Measurements from ENCODE around the gene KIAA1755.

KIAA1755 gene, protein sequence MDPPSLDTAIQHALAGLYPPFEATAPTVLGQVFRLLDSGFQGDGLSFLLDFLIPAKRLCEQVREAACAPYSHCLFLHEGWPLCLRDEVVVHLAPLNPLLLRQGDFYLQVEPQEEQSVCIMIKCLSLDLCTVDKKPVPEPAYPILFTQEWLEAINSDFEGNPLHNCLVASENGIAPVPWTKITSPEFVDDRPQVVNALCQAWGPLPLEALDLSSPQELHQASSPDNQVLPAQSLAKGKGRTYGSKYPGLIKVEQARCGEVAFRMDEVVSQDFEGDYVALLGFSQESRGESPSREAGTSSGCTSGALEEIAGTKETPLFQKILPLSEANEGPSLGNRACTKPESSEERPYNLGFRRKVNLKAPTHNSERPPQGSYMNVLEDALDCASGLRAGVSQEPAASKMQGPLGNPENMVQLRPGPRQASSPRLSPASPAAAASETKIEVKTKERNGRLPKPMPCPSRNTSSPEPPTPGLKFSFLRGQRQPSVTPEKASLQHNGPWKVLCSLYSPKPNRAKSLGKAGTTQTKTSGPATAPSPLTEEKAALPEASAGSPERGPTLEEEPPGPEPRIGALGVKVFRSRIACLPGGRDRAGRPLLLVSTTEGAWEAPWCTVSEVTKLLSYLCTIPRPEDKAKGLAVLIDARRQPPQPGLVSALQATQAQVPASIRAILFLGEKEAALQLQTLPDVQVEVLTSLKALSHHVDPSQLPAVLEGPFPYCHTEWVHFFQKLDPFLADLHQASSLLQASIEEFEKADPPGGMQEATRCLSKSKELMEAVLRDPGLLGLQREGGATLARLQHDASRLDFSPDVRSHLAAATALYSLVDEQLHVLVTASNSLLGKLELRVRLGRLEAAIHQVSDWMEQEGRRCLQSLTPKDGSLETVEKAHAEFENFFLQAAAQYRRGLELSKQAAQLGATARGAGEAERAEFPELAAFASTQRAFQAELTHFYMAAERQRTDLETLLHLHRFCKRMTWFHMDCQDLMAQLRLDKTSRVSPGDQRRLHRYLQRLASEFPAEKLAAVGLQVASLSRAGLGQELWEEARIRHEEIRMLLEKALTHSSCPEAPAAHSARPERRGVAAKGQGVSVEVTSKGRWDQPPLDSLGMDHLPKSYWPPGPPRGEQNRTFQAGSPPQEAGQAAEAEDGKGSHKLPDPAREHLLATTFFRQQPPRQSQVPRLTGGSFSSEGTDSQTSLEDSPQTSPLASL

GRCh38 chr20:38260378-38261053 lies at the start of gene KIAA1755:
TSS of gene KIAA1755 (minus strand) at chr20:38260735. CDS start at chr20:38260500, 235 bp downstream.
- no peak for DNase-seq

GRCh38 chr20:38308447-38308846 lies 47.9 kb upstream of the KIAA1755 start:
- DNase-seq, result no peak

DNA sequence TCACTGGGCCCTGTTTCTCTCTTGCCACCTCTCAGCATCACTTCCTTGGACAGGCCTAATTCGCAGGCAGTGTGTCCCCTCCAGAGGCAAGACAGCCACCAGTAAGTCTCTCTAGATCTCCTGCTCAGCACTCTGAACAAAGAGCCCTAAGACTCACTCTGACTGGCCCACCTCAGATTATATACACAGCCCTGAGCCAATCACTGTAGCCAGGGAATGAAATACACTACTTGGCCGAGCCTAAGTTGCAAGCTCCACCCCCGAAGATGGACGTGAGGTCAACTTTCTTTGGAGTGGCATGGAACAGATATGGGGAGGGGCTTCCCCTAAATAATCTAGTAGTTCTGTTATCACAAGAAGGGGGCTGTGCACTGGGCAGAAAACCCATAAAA lies 47.5 kb upstream of the KIAA1755 start:
- DNase-seq, result no peak

GRCh38 chr20:38307371-38308046 lies 47.0 kb upstream of the KIAA1755 start:
- DNase-seq, result no peak

- DNase-seq, result no peak
Observed at GRCh38 chr20:38306379-38306778, 45.8 kb upstream of the KIAA1755 start.

DNA sequence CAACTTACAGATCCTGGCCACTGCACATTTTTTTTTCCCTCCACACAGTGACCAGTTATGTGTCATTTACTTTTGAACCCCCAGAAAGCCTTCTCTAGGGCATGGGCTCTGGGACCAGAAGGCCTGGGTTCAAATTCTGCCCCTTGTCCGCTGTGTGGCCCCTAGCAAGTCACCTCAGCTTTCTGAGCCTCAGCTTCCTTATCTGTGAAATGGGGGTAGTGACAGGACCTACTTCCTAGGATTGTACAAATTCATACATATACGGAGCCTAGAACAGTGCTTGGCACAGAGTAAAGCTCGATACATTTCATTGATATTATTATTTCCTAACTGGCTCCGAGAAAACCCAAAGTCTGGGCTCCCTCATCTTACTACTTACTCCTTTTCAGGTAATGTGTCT lies 45.0 kb upstream of the KIAA1755 start:
- no peak for DNase-seq

GRCh38 chr20:38304845-38305447 lies 44.4 kb upstream of the KIAA1755 start:
- DNase-seq, result no peak

DNA sequence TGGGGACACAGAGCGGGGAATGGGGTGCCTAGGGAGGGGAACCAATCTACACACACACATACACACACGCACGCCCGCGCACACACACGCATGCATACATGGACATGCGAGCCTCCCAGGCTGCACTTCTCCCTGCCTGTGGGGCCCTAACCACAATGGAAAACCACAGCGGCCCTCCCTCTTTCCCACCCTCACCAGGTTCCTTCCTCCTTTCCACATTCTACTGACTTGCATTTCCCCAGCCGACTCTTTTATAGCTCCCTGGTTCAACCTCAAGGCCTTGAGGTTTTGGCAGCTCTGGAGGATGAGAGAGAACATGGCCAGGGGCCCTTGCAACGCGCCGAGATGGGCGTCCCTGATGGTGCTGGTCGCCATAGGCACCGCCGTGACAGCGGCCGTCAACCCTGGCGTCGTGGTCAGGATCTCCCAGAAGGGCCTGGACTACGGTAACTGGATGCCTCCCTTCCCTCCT lies 43.4 kb upstream of the KIAA1755 start, which contains the start of gene BPI:
Gene BPI, plus strand, starts transcription at position 249 of the 472 bp plus-strand sequence. Its CDS starts 68 bp downstream, at position 317.
- DNase-seq, result no peak

GRCh38 chr20:38302786-38303185 lies 42.3 kb upstream of the KIAA1755 start:
- no peak for DNase-seq

DNA sequence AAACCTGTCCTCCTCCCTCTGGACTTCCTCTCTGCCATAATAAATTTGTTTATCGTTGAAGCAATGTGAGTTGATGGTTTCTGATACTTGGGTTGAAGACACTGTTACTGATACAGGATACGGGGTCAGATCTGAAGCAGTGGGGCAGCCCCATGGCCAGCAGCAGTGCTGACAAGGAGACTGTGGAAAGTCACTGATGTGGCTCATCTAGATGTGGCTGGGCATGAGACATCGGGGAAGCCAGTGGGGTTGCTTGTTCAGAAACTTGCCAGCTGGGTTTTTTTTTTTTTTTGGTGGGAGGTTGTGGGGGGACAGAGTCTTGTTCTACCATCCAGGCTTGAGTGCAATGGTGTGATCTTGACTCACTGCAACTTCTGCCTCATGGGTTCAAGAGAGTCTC lies 40.8 kb upstream of the KIAA1755 start:
- no peak for DNase-seq

- no peak for DNase-seq
Observed at GRCh38 chr20:38300438-38300837, 39.9 kb upstream of the KIAA1755 start.

GRCh38 chr20:38299963-38300362 lies 39.4 kb upstream of the KIAA1755 start:
- no peak for DNase-seq

GRCh38 chr20:38298768-38299288 lies 38.3 kb upstream of the KIAA1755 start:
- no peak for DNase-seq

DNA sequence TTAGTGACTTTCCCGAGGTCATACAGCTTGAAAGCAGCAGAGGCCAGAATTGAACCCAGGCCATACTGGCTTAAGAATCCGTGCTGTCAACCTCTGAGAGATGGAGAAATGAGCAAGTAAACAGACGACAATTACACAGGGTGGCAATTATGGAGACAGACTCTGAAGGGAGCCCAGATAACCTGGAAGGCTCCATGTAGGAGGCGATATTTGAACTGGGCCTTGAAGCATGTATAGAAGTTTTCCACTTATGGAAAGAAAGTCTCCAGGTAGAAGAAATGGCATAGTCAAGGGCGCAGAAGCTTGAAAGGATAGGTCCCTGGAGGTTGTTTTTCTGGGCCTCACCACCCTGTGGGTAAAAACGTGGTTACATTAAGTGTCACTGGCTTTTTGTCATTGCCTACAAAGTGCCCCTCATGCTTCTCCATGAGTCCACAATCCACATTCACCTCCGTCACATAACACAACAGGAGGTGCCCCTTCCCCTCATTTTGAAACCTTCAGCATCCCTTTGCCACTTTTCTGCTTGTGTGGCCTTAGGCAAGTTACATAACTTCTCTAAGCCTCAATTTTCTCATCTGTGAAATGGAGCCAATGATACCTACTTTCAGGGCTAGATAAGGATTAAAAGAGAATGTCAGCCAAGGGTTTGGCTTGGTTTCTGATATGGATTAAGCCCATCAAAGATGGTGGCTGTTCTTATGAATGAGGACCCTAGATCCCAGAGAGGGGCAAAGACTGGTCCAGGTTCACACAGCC lies 37.6 kb upstream of the KIAA1755 start:
- no peak for DNase-seq

- no peak for DNase-seq
Observed at GRCh38 chr20:38296433-38296832, 35.9 kb upstream of the KIAA1755 start.

DNA sequence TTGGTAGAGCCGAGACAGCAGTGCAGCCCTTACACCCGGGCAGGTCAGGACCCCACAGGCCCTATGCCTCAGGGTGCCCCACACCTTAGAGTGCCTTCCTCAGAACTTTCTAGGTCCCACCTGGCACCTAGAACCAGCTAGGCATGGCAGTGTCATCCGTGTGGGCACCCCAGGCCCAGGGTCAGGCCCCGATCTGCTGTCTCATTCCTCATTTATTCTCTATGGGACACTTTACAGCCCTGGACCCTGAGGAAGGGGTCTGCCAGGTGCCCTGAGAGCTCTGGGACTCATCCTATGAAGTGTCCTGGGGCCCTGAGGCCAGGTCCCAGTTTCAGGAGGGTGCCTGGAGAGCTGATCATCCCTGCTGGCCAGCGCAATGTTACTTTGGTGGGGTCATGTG lies 35.3 kb upstream of the KIAA1755 start:
- DNase-seq, result no peak

DNA sequence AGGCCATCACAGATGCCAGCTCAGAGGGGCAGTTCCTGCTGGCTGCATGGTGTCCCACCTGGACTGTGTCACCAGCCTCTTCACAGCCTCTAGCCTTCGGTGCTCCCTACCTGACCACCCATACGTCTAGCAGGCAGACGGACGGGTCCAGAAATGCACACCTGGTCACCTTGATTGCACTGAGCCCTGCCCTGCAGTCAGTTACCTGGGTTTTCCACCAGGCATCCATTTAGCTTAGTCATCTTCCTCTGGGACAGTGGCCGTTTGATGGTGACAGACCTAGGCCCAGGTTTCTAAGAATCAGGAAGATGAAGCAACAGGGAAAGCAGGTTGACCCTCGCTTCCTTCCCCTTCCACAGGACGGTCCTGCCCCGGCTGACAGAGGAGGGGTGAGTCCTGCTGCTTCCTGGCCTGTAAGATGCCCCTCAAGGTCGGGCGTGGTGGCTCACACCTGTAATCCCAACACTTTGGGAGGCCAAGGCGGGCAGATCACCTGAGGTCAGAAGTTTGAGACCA lies 33.6 kb upstream of the KIAA1755 start:
- no peak for DNase-seq

DNA sequence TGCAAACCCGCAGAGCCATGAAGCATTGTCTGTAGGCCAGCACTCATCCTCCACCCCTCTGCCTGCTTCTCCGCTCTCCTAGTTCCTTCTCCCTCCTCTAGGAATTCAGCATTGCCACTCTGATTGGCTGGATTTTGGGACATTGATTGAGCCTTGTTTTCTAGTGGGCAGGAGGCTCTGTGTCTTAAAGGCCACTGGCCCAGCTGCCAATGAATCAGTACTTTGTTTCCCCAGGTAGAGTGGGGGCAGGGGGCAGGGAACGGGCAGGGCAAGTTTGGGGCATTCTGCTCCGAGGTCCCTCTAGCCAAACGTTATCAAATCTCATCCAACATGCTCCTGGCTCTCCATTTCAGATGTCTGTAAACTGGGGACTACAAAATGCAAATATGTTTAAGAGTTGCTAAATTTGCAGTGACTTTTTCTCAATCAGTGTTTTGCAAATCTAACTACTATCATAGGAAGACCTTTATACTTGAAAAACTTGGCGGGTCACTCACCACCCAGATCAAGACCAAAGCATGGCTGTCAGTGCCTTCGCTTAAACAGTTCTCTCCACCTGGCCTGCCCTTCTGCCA lies 33.0 kb upstream of the KIAA1755 start:
- no peak for DNase-seq

- no peak for DNase-seq
Observed at GRCh38 chr20:38291966-38292365, 31.4 kb upstream of the KIAA1755 start.

Data from NCI-H2081 treated with DMSO at 0.1 percent for 48 hours (cell line).